GM19023 (cell line): ENCODE data around the gene WSCD1.

Experiments
- ATAC-seq: cut with Tn5 transposase; IDR thresholded peaks from one replicate; pipeline ENCODE4 v1.9.1; 2021; ENCODE audit warnings: mild to moderate bottlenecking, moderate library complexity; ENCODE audit not compliant: unreplicated experiment

The WSCD1 gene

DNA sequence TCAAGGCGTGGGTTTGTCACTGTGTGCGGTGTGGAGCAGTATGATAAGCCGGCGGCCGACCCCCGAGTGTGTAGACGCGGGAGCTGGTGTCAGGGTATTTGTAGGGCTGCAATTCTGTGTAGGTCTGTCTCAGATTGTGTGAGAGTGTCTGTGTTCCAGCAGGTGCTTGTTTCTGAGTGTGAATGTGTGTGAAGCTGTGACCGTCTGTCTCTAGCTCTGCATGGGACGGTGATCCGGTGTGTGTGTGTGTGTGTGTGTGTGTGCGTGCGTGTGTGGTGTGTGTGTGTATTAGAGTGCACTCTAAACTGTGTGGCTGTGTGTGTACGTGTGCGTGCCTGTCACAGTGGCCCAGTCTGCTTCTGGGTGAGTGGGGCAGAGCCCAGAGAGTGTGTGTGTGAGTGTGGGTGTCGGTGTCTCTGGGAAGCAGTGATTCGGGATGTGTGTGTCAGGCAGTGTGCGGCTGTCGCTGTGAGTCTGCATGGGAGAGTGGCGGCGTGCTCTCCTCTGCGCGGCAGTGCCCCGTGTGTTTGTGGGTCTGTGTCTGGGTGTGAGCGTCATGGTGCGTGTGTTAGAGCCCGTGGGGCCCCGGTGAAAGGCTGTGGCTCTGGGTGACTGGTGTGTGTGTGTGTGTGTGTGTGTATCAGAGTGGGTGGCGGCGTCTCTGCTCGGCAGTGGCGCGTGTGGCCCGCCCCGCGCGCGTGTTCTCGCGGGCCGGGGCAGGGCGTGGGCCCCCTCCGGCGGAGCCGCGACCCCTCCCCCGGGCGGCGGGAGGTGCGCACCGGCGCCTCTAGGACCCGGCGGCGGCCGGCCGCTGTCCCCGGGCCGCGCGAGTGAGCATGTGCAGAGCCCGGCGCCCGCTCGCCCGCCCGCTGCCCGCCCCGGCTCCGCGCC is at the start of gene WSCD1:
Gene WSCD1, plus strand, starts transcription at position 841 of the 891 bp plus-strand sequence. CDS start 10,280 bp downstream, outside the sequence.
- ATAC-seq = no peak

DNA sequence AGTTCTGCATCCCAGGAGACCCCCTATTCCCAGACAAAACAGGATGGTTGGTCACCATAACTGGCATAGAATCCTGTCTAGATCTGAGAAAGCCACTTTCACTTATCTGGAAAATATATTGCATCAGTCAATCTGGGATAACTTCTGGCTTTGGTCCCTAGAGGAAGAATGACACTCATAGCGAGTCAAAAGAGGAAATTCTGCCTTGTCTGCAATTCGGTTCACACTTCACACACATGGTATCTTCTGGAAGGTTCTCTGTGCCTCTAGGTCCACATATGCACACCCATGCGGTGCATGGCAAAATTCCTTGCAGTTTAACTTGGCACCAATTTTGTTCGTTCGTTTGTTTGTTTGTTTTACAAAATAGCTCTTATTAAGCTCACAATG is 49.2 kb upstream of the WSCD1 start:
- no peak for ATAC-seq

- ATAC-seq = no peak
These were observed 48.6 kb upstream of the WSCD1 start for GRCh38 chr17:6021627-6022026.

DNA sequence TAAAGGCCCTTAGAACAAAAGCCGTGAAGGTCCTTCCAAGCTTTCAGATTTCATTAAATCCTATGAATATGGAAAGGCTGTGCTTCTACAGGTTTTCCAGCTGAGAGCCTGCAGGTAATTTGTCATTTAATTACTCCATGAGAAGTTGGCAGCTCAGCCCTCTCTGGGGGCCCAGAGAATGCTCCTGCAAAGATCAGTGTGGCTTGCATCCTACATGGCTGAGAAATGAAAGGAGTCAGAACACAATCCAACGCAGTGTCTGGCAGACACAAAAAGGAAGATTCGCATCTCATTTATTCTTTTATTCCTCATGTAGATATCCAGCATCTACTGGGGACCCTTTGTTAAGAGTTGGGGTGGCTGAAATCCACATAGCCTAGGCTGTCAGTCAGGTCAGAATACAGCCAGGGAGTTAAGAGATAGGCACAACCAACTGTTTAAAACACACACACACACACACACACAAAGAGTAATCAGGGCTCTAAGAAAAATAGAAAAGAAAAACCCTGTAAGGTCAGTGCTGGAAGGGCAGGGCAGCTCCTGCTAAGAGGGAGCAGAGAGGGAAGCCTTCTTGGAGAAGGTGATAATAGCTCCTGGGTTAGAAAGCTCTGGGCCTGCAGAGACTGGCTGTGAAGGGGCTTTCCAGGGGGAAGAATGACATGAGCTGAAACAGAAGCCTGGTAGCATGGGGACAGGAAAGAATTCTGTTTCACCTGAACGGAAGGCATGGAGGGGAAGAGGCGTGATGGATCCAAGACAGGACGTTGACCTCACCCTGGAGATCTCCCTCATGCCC is 46.9 kb upstream of the WSCD1 start:
- ATAC-seq = no peak

- no peak for ATAC-seq
These were observed 45.6 kb upstream of the WSCD1 start for GRCh38 chr17:6024576-6024975.

- no peak for ATAC-seq
These were observed 42.7 kb upstream of the WSCD1 start for GRCh38 chr17:6027342-6028024.

- ATAC-seq = no peak
These were observed 41.9 kb upstream of the WSCD1 start for GRCh38 chr17:6028294-6028693.

- no peak for ATAC-seq
These were observed 34.3 kb upstream of the WSCD1 start for GRCh38 chr17:6035801-6036394.

- no peak for ATAC-seq
These were observed 29.7 kb upstream of the WSCD1 start for GRCh38 chr17:6040504-6040903.

- ATAC-seq = no peak
These were observed 28.9 kb upstream of the WSCD1 start for GRCh38 chr17:6041246-6041645.

GRCh38 chr17:6043405-6043804 is 26.8 kb upstream of the WSCD1 start:
- no peak for ATAC-seq

GRCh38 chr17:6044261-6044660 is 25.9 kb upstream of the WSCD1 start:
- no peak for ATAC-seq

DNA sequence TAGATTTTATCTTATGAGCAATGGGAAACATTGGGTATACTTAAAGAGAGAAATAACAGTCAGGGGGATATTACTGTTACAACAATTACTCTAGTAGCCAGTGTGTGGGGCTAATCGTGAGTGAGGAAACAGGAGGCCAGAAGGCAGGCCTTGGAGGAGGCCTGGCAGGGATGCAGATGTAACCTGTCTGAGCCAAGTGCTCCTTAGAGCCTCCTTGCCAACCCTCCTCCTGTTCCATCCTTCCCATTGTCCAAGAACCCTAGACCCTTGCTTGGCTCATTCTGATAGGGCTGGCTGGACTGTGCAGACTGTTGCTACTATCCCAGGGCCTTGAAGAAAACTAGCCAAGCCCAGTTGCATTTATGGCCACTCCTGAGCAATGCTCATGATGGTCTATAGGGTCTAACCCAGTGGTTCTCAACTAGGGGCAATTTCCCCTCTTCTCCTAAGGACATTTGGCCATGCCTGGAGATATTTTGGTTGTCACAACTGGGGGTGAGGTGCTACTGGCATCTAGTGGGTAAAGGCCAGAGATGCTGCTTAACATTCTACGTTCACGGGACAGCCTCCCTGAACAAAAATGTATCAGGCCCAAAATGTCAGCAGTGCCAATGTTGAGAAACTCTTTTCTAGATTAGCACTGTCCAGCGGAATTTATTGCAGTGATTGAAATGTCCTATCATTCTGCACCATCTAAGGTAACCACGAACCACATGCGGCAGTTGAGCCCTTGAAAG is 24.4 kb upstream of the WSCD1 start:
- no peak for ATAC-seq

DNA sequence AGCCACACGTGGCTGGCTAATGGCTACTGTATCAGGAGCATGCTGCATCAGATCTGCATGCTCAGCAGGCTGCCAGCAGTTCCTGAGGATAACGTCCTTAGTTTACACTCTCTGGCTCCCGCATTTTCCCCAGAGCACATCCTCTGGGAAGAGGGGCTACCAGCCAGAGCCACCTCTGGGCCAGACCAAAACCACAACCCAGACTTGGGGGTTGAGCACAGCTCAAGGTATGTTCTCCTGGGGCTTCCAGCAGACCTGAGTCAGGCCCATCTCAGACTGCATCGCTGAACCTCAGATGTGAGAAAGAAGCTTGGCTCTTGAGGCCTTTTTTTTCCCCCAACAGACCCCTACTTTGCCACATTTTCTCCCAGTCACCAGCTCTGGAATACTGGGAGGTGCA is 23.7 kb upstream of the WSCD1 start:
- no peak for ATAC-seq

- ATAC-seq = no peak
These were observed 23.2 kb upstream of the WSCD1 start for GRCh38 chr17:6046931-6047330.

- no peak for ATAC-seq
These were observed 22.2 kb upstream of the WSCD1 start for GRCh38 chr17:6047966-6048365.

DNA sequence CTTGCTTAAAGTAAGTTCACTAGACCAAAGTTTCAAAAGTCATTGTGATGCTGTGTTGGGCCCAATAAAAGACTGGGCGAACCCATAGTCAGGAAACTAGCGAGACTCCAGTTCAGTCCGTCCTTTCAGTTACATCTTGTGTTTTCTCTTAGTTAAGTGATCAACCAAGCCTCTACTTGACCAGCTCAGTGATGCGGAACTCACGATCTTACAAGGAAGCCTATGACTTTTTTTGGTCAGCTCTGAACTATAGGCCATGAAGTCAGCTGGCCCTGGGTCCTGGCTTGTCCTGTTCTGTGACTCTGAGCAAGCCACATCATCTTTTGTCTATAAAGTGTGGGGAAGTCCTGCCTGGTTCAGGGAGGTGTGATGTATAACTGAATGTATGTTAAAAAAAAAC is 21.7 kb upstream of the WSCD1 start:
- no peak for ATAC-seq

DNA sequence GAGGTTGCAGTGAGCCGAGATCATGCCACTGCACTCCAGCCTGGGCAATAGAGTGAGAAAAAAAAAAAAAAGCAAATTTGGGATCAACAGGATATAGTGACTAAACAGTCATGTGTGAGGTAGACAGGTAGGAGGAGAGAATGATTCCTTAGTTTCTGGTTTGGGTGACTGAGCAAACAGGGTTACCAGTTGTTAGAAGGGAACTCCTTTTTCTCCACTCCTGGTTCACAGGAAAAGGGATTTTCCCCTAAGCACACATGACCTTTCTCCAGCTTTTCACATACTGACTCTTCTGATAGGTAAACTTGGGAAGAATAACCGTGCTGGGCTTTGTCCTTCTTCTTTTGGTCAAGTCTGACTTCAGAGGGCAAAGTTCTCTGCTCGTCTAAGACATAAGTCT is 17.3 kb upstream of the WSCD1 start:
- ATAC-seq = no peak

DNA sequence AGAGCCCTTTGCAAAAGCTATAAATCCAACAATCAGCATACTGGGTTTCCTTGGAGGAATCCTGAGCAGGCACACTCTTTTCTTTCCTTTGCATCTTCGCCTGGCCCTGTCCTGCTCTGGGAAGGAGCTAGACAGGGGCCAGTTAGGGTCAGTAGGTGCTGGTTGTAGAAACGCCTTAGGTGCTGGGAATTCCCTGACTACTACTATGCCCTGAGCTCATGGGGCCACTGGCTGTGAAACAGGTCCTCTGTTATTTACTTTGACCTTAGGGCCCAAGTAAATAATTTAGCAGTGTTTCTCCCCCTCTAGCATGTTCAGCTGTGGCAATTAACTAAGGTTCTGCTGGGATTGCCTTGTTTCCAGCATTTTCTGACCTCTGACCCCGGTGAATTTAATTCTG is 15.8 kb upstream of the WSCD1 start:
- no peak for ATAC-seq

DNA sequence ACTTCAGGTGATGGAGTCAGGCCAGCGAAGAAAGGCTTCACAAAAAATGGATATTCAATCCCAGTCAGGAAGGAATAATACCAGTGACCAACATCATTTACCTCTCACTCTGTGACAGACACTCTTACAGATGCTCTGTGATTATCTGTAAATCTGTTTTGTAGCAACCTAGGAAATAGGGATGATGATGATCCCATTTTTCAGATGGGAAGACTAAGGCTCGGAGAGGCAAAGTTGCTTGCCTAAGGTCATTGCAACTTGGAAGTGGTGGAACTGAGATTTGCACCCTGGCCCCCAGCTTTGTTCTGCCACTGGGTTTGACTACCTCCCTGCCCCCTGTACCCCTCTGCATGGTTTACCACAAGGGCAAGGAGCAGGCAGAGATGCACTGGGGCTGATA is 14.1 kb upstream of the WSCD1 start:
- no peak for ATAC-seq
